ENCODE measurements around the gene LARP7. TPM values are rescaled to one million over a fixed set of nuclear protein-coding genes. Genes with fewer than 3 reads are reported as not detected.
A peak's percentile ranks its signal among the peaks of the same experiment; 100 is the strongest.

Gene LARP7
- total and polyA plus RNA-seq, 2 of the 8 experiments (the other 6 are each of a cell fraction or from before 2014, with no cell fraction given): 9.3 to 38.3 TPM

GRCh38 chr4:112651641-112652040 is 14.7 kb downstream of the LARP7 start:
- Histone ChIP-seq H3K27me3 (replicated peaks in 1 of 4; ENCODE audit: control insufficient read depth in 3 of 4, extremely low read depth in 1 of 4, insufficient read depth in 3 of 4, low read length in 3 of 4) (no peaks in the 10 kb centered on the region), H3K4me2 (ENCODE audit: insufficient read depth in 1 of 2, low read depth in 2 of 2, low read length in 2 of 2) (peak overlapping the region; percentile 48 to 72), H3K4me3 (ENCODE audit: extremely low read depth in 1 of 4, insufficient read depth in 2 of 4, low read depth in 3 of 4, low read length in 4 of 4) (peak overlapping the region in 2 of 4 experiments; percentile 25 to 100; a peak in 3 of 8 replicates), H3K23ac (ENCODE audit: insufficient read length) (no peak overlapping the region), H4K5ac (ENCODE audit: insufficient read length, low read depth, low read length) (peak overlapping the region; percentile 99), H2BK15ac (ENCODE audit: low read length) (no peak overlapping the region), H3K36me3 (ENCODE audit: control insufficient read depth in 2 of 4, insufficient read depth in 4 of 4, low read length in 3 of 4) (peaks cover 9 to 42% (median 17%) of the 10 kb centered on the region in 4 experiments; a peak in 6 of 8 replicates), H3K18ac (ENCODE audit: extremely low read depth, low read length) (no peak overlapping the region; the same call in 1 of the 2 replicates), H3K23me2 (ENCODE audit: low read depth, low read length) (peaks cover 2% of the 10 kb centered on the region; the same call in 1 of the 2 replicates), H3K9ac (replicated peaks in 1 of 4; ENCODE audit: extremely low read depth in 1 of 4, low read depth in 3 of 4, low read length in 3 of 4) (no peak overlapping the region), H3K4ac (replicated peaks; ENCODE audit: insufficient read length, low read depth, low read length) (no peak overlapping the region), H3K56ac (replicated peaks; ENCODE audit: insufficient read length, low read depth, low read length) (no peak overlapping the region), H3K9me3 (ENCODE audit: insufficient read depth in 2 of 2, low read depth in 1 of 2, low read length in 1 of 2) (no peaks in the 10 kb centered on the region), H4K91ac (replicated peaks; ENCODE audit: insufficient read length, low read length) (no peak overlapping the region), H3K79me2 (ENCODE audit: control insufficient read depth in 1 of 2, insufficient read depth in 2 of 2, low read length in 2 of 2) (peaks cover 0 to 60% of the 10 kb centered on the region in 2 experiments; a peak in 2 of 4 replicates), H2AK5ac (ENCODE audit: low read depth, low read length) (no peak overlapping the region), H2AFZ (ENCODE audit: low read length) (no peak overlapping the region), H4K8ac (ENCODE audit: extremely low read depth, insufficient read depth, low read length) (no peak overlapping the region), H2BK120ac (replicated peaks; ENCODE audit: low read depth, low read length) (peak overlapping the region; percentile 89), H2BK12ac (ENCODE audit: low read depth, low read length) (no peak overlapping the region; the same call in 1 of the 2 replicates), H3K4me1 (replicated peaks in 1 of 4; ENCODE audit: control insufficient read depth in 3 of 4, insufficient read depth in 4 of 4, low read length in 3 of 4) (peaks cover 0 to 29% (median 8%) of the 10 kb centered on the region in 4 experiments; a peak in 3 of 7 replicates), H4K20me1 (replicated peaks in 1 of 2; ENCODE audit: control insufficient read depth in 1 of 2, insufficient read depth in 2 of 2, low read length in 2 of 2) (no peaks in the 10 kb centered on the region), H3K14ac (ENCODE audit: insufficient read length) (no peak overlapping the region), H3K79me1 (ENCODE audit: low read depth, low read length) (no peaks in the 10 kb centered on the region), H2BK5ac (ENCODE audit: low read depth, low read length) (peak overlapping the region; percentile 87; the same call in 1 of the 2 replicates), H2BK20ac (ENCODE audit: low read length) (no peak overlapping the region), H3K27ac (ENCODE audit: low read depth, low read length) (peak overlapping the region; percentile 57)
- TF ChIP-seq POLR2A (IDR thresholded peaks at IDR 0.05; ENCODE audit: control extremely low read depth in 1 of 2, low read depth in 2 of 2, low read length in 2 of 2): no peak
- no peak for TF ChIP-seq SIRT6 (IDR thresholded peaks at IDR 0.05; ENCODE audit: low read length)
- TF ChIP-seq CHD1 (IDR thresholded peaks at IDR 0.05; ENCODE audit: low read depth, low read length): peak; percentile 61; the same call in 1 of the 2 replicates
- no peak for TF ChIP-seq CEBPB (IDR thresholded peaks at IDR 0.05; ENCODE audit: low read depth, low read length)
- TF ChIP-seq USF2 (IDR thresholded peaks at IDR 0.05; ENCODE audit: low read length): no peak
- TF ChIP-seq HDAC2 (IDR thresholded peaks at IDR 0.05; ENCODE audit: borderline replicate concordance in 1 of 2, low read depth in 2 of 2, low read length in 2 of 2): no peak
- no peak for TF ChIP-seq KDM4A (IDR thresholded peaks at IDR 0.05; ENCODE audit: low read depth, low read length, severe bottlenecking)
- no peak for TF ChIP-seq POLR2AphosphoS5 (IDR thresholded peaks at IDR 0.05; ENCODE audit: low read depth, low read length)
- CTCF ChIA-PET (ENCODE audit: partially characterized antibody): interaction anchor here (1.0 to 7.9 kb wide), 5 partner anchors 14 to 208 kb away, joined by 3 to 73 read pairs (median 3); no protein-coding TSS in a partner anchor
- FAIRE-seq: peak; percentile 66
- POLR2A ChIA-PET (ENCODE audit: partially characterized antibody): interaction anchor here (0.8 to 7.7 kb wide), 15 partner anchors 9 to 163 kb away, joined by 3 to 73 read pairs (median 9); partner anchors contain the start of genes LARP7 and ZGRF1
- DNase-seq (ENCODE audit: low read depth in 1 of 2, low spot score in 2 of 2): no peak

All from H1 (cell line).